Stromal cell of bone marrow (primary cell): ENCODE measurements around the gene PLPP3.

ENCODE experiments used
- DNase-seq: peaks from one replicate; pipeline ENCODE4 v3.0.0-alpha.2; 2012; ENCODE audit warnings: low read depth

Gene PLPP3

GRCh38 chr1:56522680-56523079, 56.7 kb downstream of the PLPP3 start:
- DNase-seq, result no peak

- DNase-seq, result no peak
Observed at GRCh38 chr1:56520016-56520601, 59.3 kb downstream of the PLPP3 start.

GRCh38 chr1:56517404-56518130, 61.8 kb downstream of the PLPP3 start:
- no peak for DNase-seq

- DNase-seq, result peak; percentile 42
Observed at GRCh38 chr1:56516539-56517252, 62.7 kb downstream of the PLPP3 start.

GRCh38 chr1:56515898-56516538, 63.3 kb downstream of the PLPP3 start:
- DNase-seq, result no peak

GRCh38 chr1:56512724-56513494, 66.5 kb downstream of the PLPP3 start:
- DNase-seq, result no peak

GRCh38 chr1:56511766-56512165, 67.6 kb downstream of the PLPP3 start:
- no peak for DNase-seq

- no peak for DNase-seq
Observed at GRCh38 chr1:56511364-56511763, 68.0 kb downstream of the PLPP3 start.

- DNase-seq, result no peak
Observed at GRCh38 chr1:56510642-56511021, 68.7 kb downstream of the PLPP3 start.

- no peak for DNase-seq
Observed at GRCh38 chr1:56509713-56510641, 69.4 kb downstream of the PLPP3 start.

GRCh38 chr1:56508523-56508983, 70.8 kb downstream of the PLPP3 start:
- DNase-seq, result peak; percentile 28

- DNase-seq, result no peak
Observed at GRCh38 chr1:56507925-56508522, 71.3 kb downstream of the PLPP3 start.

GRCh38 chr1:56506951-56507491, 72.3 kb downstream of the PLPP3 start:
- no peak for DNase-seq

- DNase-seq, result no peak
Observed at GRCh38 chr1:56505792-56506743, 73.3 kb downstream of the PLPP3 start.

GRCh38 chr1:56502700-56503245, 76.6 kb downstream of the PLPP3 start:
- DNase-seq, result peak; percentile 47

- no peak for DNase-seq
Observed at GRCh38 chr1:56501888-56502287, 77.5 kb downstream of the PLPP3 start.

GRCh38 chr1:56501426-56501825, 77.9 kb downstream of the PLPP3 start:
- DNase-seq, result no peak
